SK-N-MC (cell line): Measurements from ENCODE around the gene CIB4.

Experiments
- DNase-seq: peaks from one replicate; pipeline ENCODE4 v3.0.0-alpha.2; 2011; ENCODE audit warnings: low read depth, low spot score
- H3K27ac ChIP-seq: fragments of 200-600 bp; sonication (generic); 2 replicates; pipeline ENCODE4 v1.5.1; 2016; ENCODE audit warnings: mixed run types
- H3K36me3 ChIP-seq: fragments of 200-600 bp; sonication (generic); 2 replicates; pipeline ENCODE4 v1.6.1; 2017; ENCODE audit warnings: antibody characterized with exemption, low read length, mixed read lengths; ENCODE audit not compliant: insufficient read depth
- H3K4me3 ChIP-seq: fragments of 200-600 bp; sonication (generic); 2 replicates; pipeline ENCODE4 v1.5.1; 2016
- H3K9ac ChIP-seq: fragments of 200-600 bp; sonication (generic); 2 replicates; pipeline ENCODE4 v1.8.0; 2017; ENCODE audit warnings: mixed run types, mixed read lengths; ENCODE audit not compliant: insufficient read length
- H3K9me3 ChIP-seq: fragments of 200-600 bp; sonication (generic); 2 replicates; pipeline ENCODE4 v1.6.1; 2017; ENCODE audit warnings: low read depth, mild to moderate bottlenecking, antibody characterized with exemption, low read length, moderate library complexity, mixed read lengths
- EZH2 ChIP-seq: fragments of 200-600 bp; sonication (generic); IDR thresholded peaks from one replicate; pipeline ENCODE4 v1.6.1; 2017; ENCODE audit warnings: antibody characterized with exemption
- FOXP2 ChIP-seq: optimal IDR thresholded peaks from 2 replicates; pipeline ENCODE3; 2011; ENCODE audit warnings: mild to moderate bottlenecking, moderate library complexity; ENCODE audit not compliant: insufficient read depth; ENCODE audit errors: extremely low read length, control extremely low read depth
- POLR2AphosphoS5 ChIP-seq: IDR thresholded peaks from 2 replicates; pipeline ENCODE4 v1.6.1; 2012; ENCODE audit warnings: mild to moderate bottlenecking, low read depth, low read length, borderline replicate concordance

The CIB4 gene

DNA sequence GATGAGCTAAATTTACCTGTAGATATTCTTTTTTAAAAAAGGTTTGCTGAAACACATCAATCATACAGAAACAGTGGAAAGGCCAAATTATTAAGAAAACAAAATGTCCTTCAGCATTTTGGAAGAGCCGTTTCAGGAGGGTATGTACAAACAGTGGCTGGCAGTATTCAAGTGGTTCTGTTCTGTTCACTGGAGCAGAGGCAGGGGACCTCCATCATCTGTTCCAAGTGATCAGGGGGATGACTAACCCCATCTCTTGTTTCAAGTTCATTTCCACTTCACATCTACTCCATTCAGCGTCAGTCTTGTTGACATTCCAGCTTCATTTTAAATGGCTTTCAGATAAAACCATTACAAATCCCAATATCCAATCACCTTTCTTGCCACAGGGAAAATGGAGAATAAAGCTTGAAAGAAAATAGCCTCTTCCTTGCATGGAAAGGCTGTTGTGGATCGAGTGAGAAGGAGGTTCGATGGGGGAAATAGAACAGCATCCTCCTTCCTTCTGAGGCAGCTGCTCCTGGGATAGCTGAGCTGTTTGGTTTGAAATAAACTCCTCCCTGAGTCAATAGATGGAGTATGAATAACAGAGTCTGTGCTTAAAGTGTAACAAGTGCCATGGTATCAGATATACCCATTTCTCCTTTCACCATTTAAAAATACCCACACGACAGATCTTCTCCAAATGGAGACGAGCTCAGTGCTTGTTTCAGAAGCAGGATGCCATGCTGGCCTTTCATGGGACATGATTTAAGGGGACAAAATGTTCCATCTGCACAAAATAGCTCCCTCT, 99.6 kb downstream of the CIB4 start:
- H3K27ac ChIP-seq = no peak overlapping the region
- TF ChIP-seq EZH2 = no peak
- H3K4me3 ChIP-seq = no peak overlapping the region
- H3K9ac ChIP-seq = no peak overlapping the region
- no peaks in the 10 kb centered on the region for H3K36me3 ChIP-seq
- DNase-seq = no peak
- H3K9me3 ChIP-seq = no peaks in the 10 kb centered on the region

DNA sequence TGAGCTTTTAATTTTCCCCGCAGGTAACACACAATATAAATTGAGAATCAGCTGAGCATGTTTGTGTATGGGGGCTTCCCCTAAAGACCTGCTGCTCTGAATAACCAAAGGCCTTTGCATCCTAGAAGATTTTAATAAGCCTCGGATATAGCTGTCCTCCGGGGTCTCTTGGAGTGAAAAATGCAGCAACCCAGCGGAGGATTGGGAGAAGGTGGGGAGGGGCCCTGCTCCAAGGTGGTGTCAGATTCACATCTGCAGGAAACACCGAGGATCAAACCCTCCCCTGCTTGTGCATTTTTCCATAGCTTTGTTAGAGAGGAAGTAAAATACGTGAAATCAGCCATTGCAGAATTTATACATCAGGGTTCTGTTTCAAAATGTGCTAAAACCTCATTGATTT, 100.2 kb downstream of the CIB4 start:
- DNase-seq = no peak
- Histone ChIP-seq H3K4me3 (no peak overlapping the region), H3K9me3 (no peaks in the 10 kb centered on the region), H3K9ac (no peak overlapping the region), H3K36me3 (no peaks in the 10 kb centered on the region), H3K27ac (no peak overlapping the region)
- no peak for TF ChIP-seq FOXP2
- no peak for TF ChIP-seq EZH2
- no peak for TF ChIP-seq POLR2AphosphoS5

DNA sequence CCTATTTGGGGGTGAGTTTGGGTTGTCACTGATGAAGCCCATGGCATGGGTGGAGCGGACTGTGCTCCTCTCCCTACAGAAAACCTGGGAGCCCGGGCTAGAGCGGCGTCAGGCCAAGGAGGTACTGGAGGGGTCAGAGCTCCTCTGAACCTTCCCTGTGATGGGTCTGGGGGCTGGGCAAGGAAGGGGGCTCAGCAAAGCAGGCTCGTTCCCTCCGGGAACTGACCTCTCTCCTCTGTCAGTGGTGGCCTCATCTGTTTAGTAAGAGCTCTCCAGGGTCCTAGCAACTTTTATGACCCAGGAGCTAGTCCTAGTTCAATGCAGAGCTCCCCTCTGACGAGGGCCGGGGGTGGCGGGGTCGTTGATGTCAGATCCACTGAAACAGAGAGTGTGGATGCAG, 100.9 kb downstream of the CIB4 start:
- DNase-seq = no peak
- H3K9me3 ChIP-seq = no peaks in the 10 kb centered on the region
- no peak overlapping the region for H3K4me3 ChIP-seq
- TF ChIP-seq FOXP2 (no peak), EZH2 (no peak), POLR2AphosphoS5 (no peak)
- no peak overlapping the region for H3K27ac ChIP-seq
- no peak overlapping the region for H3K9ac ChIP-seq
- no peaks in the 10 kb centered on the region for H3K36me3 ChIP-seq

DNA sequence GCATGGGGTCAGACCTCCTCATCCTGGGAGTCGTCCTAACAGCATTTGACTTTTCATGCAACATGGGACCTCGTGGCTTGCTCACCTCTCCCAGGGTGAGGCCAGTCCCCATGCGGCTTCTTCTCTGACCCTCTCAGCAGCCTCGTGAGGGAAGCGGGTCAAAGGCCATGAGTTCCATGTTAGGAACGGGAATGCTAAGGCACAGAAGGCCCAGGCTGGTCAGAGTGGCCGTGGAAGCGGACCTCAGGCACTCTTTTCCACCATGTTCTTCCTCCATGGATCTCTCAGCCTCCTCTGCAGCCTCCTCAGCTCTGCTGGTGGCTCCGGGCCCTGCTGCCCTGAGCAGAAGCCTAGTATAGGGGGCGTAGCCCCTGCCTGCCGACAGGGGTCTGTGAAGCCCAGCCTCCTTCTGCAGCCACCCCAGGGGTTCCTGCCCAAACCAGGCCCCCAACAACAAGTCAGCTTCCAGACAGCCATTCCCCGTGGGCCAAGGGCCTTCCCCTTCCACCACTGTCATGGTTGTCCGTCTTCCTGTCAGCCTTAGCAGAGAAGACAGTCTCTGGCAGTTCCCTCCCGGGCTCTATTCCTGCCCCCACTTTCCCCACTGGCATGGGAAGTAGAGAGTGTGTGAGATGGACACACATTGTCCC, 103.2 kb downstream of the CIB4 start:
- H3K9ac ChIP-seq = no peak overlapping the region
- no peak overlapping the region for H3K27ac ChIP-seq
- no peak overlapping the region for H3K4me3 ChIP-seq
- DNase-seq = no peak
- no peaks in the 10 kb centered on the region for H3K36me3 ChIP-seq
- TF ChIP-seq FOXP2 (no peak), EZH2 (no peak), POLR2AphosphoS5 (no peak)
- no peaks in the 10 kb centered on the region for H3K9me3 ChIP-seq

DNA sequence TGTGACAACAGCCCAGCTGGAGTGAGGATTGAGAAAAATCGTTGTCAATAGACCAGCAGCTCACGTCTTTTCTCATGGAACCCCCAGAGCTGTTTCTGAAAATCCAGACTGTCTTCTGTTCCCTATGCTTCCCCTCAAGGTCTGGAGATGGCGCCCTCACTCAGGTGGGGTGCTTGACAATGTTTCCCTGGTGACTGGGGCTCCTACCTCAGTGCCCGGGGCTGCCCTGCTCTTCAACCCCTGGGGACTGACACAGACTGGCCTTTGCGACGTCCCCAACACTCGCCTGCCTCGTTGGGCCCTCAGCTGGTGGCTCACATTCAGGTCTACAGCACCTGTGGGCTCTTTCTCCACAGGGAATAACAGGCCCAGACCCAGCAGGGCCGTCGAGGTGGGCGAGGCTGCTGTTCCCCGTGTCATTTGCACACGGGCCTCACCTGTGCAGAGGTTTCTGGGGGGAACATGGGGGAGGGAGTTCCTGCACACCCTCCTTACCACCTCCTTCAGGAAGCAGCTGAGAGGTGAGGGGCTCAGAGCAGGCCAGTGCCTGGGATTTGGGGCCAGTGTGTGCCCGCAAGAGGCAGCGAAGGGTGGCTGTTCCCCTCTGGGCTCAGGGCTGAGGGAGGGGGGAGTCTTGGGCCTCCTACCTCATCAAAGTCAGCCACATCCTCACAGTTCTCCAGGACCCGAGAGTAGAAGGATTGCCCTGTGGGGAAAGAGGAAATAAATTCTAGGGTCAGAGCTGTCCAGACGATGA, 103.9 kb downstream of the CIB4 start:
- Histone ChIP-seq H3K9ac (no peak overlapping the region), H3K9me3 (no peaks in the 10 kb centered on the region), H3K27ac (no peak overlapping the region), H3K36me3 (no peaks in the 10 kb centered on the region), H3K4me3 (no peak overlapping the region)
- no peak for DNase-seq
- TF ChIP-seq FOXP2 = no peak
- TF ChIP-seq POLR2AphosphoS5 = no peak
- no peak for TF ChIP-seq EZH2

DNA sequence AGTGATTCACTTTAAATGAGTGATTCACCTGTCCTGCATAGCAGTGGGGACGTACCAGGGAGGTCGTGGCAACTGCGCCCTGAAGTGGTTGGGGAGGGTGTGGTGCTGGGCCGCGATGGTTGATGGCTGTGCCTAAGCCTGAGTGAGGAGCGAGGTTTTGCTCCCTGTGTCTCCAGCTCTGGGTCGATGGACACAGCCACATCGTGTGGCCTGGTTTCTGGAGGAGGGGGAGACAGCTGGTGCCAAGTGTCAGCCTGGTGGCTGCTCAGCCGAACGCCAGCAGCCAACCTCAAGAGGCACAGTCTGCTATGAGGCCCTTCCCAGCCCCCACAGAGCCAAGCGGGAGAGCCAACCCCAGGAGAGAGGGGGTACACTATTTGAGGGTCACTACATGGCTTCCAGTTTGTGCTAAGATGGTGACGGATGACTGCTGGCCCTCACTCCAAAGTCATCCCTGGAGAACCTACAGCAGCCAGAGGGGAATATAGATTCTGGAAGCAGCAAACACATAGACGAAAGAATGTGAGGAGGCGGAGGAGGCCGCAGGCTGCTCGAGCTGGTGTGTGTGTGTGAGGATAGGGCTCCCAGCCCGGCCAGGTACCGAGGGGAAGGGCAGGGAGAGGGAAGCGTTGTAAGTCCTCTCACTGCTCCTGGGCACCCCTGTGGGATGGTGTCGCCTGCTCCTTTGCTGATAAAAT, 104.6 kb downstream of the CIB4 start:
- H3K36me3 ChIP-seq = no peaks in the 10 kb centered on the region
- no peak overlapping the region for H3K4me3 ChIP-seq
- no peaks in the 10 kb centered on the region for H3K9me3 ChIP-seq
- H3K27ac ChIP-seq = no peak overlapping the region
- no peak for TF ChIP-seq POLR2AphosphoS5
- no peak for TF ChIP-seq FOXP2
- TF ChIP-seq EZH2 = no peak
- no peak for DNase-seq
- H3K9ac ChIP-seq = no peak overlapping the region

DNA sequence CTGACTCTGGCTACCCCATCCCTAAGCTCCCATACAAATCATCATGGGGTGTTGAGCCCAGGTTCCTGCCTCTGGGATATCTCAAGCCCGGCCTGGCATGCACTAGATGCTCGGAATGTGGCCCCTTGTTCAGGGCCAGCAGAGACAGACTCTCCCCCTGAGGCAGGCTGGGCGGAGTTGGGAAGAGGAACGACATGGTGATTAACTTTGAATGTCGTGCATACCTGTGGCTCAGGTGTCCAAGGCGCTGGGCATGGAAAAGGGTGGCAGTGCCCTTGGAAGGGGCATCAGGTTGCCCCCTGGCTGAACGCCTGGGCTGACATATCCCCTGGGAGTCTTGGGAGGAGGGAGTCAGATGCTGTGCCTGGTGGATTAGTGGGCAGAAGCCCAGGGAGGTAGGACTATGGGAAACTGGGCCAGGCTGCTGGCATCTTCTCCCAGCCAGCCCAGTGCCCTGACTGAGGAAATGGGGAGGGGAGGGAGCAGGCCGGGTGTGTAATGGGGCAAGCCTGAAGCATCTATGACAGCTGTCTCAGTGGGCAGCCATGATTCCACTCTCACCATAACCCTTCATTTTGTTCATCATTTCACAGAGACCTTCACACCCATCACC, 105.4 kb downstream of the CIB4 start:
- Histone ChIP-seq H3K9ac (no peak overlapping the region), H3K9me3 (no peaks in the 10 kb centered on the region), H3K4me3 (no peak overlapping the region), H3K36me3 (no peaks in the 10 kb centered on the region), H3K27ac (no peak overlapping the region)
- no peak for DNase-seq
- TF ChIP-seq POLR2AphosphoS5 (no peak), FOXP2 (no peak), EZH2 (no peak)

DNA sequence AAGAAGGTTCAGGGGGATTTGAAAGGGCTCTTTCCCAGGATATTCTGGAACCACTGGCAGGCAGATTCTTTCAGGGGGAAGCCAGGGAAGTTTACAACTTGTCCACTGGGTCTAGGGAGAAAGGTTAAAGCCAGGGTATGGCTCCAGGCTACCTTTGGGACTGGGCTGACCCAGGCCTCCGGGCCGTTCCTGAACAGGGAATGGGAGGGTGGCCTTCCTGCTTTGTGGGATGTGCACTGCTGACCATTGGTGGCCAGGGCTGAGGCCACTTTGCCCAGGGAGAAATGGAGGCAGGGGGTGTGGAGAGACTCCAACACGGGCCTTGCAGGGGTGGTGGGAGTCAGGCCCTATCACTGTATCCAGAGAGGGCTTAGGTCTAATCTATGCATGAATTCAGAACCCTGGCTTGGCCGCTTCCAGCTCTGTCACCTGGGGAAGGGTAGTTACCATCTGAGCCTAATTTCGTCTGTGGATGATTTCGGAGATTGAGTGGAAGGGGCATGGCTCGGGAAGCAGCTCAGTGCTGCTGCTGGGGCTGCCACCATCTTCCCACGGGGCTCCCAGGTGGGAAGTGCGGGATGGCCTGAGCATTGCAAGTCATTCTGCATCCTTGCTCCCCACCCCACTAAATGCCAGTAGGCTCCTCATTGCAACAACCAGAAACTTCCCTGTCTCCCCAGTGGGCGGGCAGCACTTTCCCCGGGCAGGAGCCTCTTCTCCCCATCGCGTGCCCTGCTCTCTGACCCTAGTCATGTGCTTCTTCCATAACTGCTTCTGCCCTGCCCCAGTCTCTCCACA, 106.1 kb downstream of the CIB4 start:
- no peak for TF ChIP-seq EZH2
- TF ChIP-seq POLR2AphosphoS5 = no peak
- no peak for TF ChIP-seq FOXP2
- H3K36me3 ChIP-seq = no peaks in the 10 kb centered on the region
- no peaks in the 10 kb centered on the region for H3K9me3 ChIP-seq
- H3K27ac ChIP-seq = no peak overlapping the region
- no peak overlapping the region for H3K9ac ChIP-seq
- H3K4me3 ChIP-seq = no peak overlapping the region
- no peak for DNase-seq
